IPS-11a (cell line): ENCODE measurements around the gene EID3.

Experiments used
- H3K4me3 ChIP-seq: one replicate; pipeline ENCODE4 v1.5.1; 2013; ENCODE audit warnings: low read depth, low read length, control low read depth

EID3 gene

GRCh38 chr12:104333692-104334255, 30.2 kb downstream of the EID3 start:
- H3K4me3 ChIP-seq = no peak overlapping the region

DNA sequence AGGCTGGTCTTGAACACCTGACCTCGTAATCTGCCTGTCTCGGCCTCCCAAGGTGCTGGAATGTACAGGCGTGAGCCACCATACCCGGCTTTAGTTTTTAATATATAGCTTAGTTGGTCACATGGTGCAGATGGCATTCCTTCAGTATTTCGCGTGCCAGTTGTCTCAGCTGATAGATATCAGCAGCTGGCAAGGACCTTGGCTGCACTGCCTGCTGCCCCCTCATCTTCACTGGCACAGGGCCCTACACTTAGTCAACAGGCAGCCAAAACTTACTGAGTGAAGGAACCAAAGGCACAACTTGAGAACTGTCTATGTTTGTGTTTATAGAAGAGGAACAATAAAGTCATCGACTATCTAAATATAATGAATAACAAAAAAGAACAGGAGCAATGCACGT, 31.0 kb downstream of the EID3 start:
- no peak overlapping the region for H3K4me3 ChIP-seq

DNA sequence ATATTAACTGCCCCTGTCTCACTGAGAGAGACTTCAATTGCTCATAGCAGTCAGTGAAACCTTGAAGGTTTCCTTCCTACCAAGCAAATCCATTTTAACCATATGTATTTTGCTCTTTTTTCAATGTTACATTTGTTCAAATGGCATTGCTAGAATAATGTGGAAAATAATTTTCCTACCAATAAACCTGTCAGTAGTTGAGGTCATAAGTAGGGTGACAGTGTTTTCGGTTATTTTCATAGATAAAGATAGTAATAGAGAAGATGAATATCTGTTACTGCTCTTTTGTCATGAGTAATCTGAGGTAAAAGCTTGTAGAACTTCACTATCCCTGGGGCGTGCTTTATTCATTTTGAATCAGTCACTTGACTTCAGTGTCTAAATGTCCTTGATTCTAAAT, 32.6 kb downstream of the EID3 start:
- H3K4me3 ChIP-seq = no peak overlapping the region

DNA sequence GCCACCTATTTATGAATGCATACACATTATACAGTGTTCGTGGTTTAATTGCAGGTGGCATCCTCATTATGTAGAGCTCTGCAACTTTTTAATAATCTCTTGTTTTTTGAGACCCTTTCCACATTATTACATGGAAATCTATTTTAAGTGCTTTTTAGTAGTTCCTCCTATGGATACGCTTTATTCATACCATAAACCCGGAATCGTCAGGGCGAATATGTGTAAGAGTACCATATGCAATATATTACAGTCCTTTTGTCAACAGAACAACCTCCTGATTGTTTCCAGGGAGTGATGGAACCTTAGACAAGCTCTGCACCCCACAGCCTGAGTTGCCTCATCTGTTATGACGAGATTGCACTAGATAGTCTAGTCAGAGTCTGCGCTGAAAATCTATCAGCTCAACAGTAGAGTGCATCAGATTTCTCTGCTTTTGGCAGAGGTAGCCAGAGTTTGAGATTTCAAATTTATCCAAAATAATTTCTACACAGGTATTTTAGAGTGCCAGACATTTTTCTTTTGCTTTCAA, 33.6 kb downstream of the EID3 start:
- no peak overlapping the region for H3K4me3 ChIP-seq

GRCh38 chr12:104339663-104340062, 36.1 kb downstream of the EID3 start:
- H3K4me3 ChIP-seq = no peak overlapping the region

DNA sequence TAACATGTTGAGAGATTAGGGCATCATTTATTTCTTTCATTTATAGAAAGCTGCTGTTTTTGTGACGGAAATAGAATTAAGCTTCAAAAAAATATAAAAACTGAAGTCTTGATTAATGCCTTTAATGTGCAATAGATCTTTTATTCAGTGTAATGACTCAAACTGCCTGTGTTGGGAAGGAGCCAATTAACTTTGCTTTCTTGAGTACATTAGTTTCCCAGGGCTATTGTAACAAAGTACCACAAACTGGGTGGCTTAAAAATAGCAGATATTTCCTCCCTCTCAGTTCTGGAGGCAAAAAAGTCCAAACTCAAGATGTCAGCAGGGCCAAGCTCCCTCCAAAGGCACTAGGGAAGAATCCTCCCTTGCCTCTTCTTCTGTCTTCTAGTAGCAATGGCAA, 36.6 kb downstream of the EID3 start:
- H3K4me3 ChIP-seq = no peak overlapping the region

GRCh38 chr12:104340925-104341611, 37.5 kb downstream of the EID3 start:
- H3K4me3 ChIP-seq = no peak overlapping the region

- no peak overlapping the region for H3K4me3 ChIP-seq
Measured at GRCh38 chr12:104342147-104342546, 38.6 kb downstream of the EID3 start.

DNA sequence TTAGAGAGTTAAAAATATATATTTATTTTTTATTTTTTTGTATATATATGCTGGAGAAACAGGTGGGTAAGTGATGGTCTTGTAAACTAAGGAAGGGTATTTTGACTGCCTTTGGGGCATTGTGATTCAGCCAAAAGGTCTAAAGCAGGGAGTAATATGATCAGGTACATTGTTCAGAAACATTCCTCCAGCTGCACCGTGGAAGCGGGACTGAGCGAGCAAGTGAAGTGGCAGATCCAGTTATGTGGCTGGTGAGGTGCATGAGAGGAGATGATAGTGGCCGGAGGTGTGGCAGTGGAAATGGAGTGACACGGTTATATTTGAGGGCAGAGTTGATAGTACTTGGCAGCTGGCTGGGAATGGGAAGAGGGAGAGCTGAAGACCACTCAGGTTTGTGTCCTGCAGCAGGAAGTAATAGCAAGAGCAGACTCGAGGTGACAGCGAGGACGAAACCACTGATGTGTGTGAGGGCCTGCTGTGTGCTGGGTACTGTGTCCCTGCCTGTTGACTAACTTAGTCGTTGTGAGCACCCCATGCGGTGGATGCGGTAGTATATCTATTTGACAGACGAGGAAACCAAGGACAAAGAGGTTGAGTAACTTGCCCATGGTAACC, 39.2 kb downstream of the EID3 start:
- H3K4me3 ChIP-seq = no peak overlapping the region

GRCh38 chr12:104344682-104345081, 41.1 kb downstream of the EID3 start:
- H3K4me3 ChIP-seq = no peak overlapping the region

DNA sequence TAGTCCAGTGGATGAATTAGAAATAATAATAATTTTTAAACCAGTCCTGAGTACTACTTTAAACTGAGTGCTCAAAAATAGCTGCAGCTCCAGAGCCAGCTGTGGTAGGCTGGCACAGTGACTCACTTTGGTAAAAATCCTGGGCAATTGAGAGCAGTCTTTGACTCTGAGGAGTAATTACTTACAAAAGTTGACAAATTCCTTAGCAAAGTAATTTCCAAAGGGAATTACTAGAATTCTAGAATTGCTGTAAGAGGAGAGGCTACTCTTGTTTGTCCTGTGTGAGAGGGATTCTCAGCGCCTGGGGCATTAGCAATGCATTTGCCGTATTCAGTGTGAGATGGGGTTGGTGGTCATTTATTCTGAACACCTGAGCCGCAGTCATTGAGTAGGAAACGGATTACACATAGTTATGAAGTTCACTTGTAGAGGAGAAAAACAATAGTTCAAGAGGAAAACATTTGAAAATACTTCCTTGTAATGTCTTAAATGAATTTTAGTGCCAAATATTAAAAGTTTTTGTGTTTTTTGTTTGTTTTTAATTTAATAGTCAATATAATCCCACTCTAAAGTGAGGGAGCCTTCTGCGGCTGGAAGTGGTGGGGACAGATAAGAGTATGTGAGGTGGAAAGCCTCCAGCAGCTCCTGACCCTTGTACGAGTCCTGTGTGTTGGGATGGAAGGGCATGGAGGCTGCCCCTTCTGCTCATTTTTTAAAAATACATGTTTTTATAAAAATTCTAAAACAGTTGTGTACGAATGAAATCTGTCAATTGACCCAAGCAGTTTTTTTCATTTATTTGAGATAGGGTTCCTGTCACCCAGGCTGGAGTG, 41.9 kb downstream of the EID3 start:
- H3K4me3 ChIP-seq = no peak overlapping the region

- H3K4me3 ChIP-seq = no peak overlapping the region
Measured at GRCh38 chr12:104347374-104348075, 44.0 kb downstream of the EID3 start.

GRCh38 chr12:104348283-104348993, 44.9 kb downstream of the EID3 start:
- no peak overlapping the region for H3K4me3 ChIP-seq

DNA sequence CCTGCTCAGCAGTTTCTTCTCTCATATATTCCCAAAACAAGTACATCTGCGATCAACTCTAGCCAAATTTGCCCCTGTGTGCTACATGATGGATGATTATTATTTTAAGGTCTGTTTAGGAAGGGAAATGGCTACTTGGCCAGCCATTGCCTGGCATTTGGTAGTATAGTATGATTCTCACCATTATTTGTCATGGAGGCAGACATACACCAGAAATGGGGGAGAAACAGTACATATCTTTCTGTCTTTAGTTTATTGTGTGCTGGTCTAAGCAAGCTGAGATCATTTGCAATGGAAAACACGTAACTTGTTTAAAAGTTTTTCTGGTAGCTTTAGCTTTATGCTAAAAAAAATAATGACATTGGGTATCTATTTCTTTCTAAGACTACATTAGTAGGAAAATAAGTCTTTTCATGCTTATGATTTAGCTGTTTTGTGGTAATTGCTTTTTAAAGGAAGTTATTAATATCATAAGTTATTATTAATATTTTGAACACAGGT, 45.5 kb downstream of the EID3 start:
- H3K4me3 ChIP-seq = no peak overlapping the region

GRCh38 chr12:104350211-104351056, 46.9 kb downstream of the EID3 start:
- no peak overlapping the region for H3K4me3 ChIP-seq

GRCh38 chr12:104351057-104351983, 47.8 kb downstream of the EID3 start:
- no peak overlapping the region for H3K4me3 ChIP-seq

GRCh38 chr12:104352106-104352713, 48.7 kb downstream of the EID3 start:
- H3K4me3 ChIP-seq = no peak overlapping the region
